Right renal cortex interstitium (tissue), 3 donors: ENCODE results near the gene RAB6B. TPM values are rescaled to one million over a fixed set of nuclear protein-coding genes. Genes with fewer than 3 reads are reported as not detected.
A peak's percentile ranks its signal among the peaks of the same experiment; 100 is the strongest.

Experiments
- DNase-seq, 3 donors: peaks; one replicate each; pipeline ENCODE4 v3.0.0-alpha.2; 2013; ENCODE audit warnings: low read depth in 3 of 3, low spot score in 2 of 3
- polyA plus RNA-seq, 3 donors: library from polyadenylated mRNA; unstranded; fragments of 120-200 nt; gene quantifications; one replicate each; pipeline ENCODE4 v1.2.1, GENCODE V29; 2013; ENCODE audit not compliant: insufficient read length in 3 of 3

Gene RAB6B
- polyA plus RNA-seq, 3 donors: 16.5 to 19.2 (median 18.9) TPM

GRCh38 chr3:133881939-133882825, 13.5 kb downstream of the RAB6B start:
- DNase-seq: no peak

- no peak for DNase-seq
Observed at GRCh38 chr3:133881492-133881891, 14.2 kb downstream of the RAB6B start.

- DNase-seq: no peak
Observed at GRCh38 chr3:133880886-133881455, 14.7 kb downstream of the RAB6B start.

- DNase-seq: no peak
Observed at GRCh38 chr3:133880287-133880686, 15.4 kb downstream of the RAB6B start.

- no peak for DNase-seq
Observed at GRCh38 chr3:133878518-133878917, 17.2 kb downstream of the RAB6B start.

- DNase-seq: no peak
Observed at GRCh38 chr3:133877221-133877620, 18.5 kb downstream of the RAB6B start.

- DNase-seq: no peak
Observed at GRCh38 chr3:133874761-133875438, 20.8 kb downstream of the RAB6B start.

- no peak for DNase-seq
Observed at GRCh38 chr3:133874344-133874743, 21.3 kb downstream of the RAB6B start.

- DNase-seq: no peak
Observed at GRCh38 chr3:133872781-133873180, 22.9 kb downstream of the RAB6B start.

GRCh38 chr3:133872161-133872560, 23.5 kb downstream of the RAB6B start:
- DNase-seq: no peak

- DNase-seq: no peak
Observed at GRCh38 chr3:133871368-133872090, 24.2 kb downstream of the RAB6B start.

- no peak for DNase-seq
Observed at GRCh38 chr3:133870822-133871221, 24.9 kb downstream of the RAB6B start.

- DNase-seq: no peak
Observed at GRCh38 chr3:133869586-133869985, 26.1 kb downstream of the RAB6B start.

- DNase-seq: no peak
Observed at GRCh38 chr3:133868758-133869475, 26.8 kb downstream of the RAB6B start.

GRCh38 chr3:133868186-133868585, 27.5 kb downstream of the RAB6B start:
- DNase-seq: peak in 1 of 3 donors; percentile 6

- DNase-seq: no peak
Observed at GRCh38 chr3:133866141-133866540, 29.5 kb downstream of the RAB6B start.

- no peak for DNase-seq
Observed at GRCh38 chr3:133865136-133865855, 30.4 kb downstream of the RAB6B start.

- DNase-seq: no peak
Observed at GRCh38 chr3:133864616-133865015, 31.1 kb downstream of the RAB6B start.

GRCh38 chr3:133863911-133864310, 31.8 kb downstream of the RAB6B start:
- DNase-seq: no peak

GRCh38 chr3:133862161-133862560, 33.5 kb downstream of the RAB6B start:
- no peak for DNase-seq
